ENCODE data around the gene MYO1E. TPM values are rescaled to one million over a fixed set of nuclear protein-coding genes. Genes with fewer than 3 reads are reported as not detected.
A peak's percentile ranks its signal among the peaks of the same experiment; 100 is the strongest.
"Not testable (repeated sequence)": the region's sequence is repeated elsewhere in the genome, so short reads cannot be mapped to it uniquely, and the experiment has no call there.

Gene MYO1E
- total and polyA plus RNA-seq, 4 experiments from 2014 or later: 2.1 to 4.6 TPM; not detected in 2

GRCh38 chr15:59165726-59166125 lies 206.9 kb downstream of the MYO1E start:
- no peaks in the 10 kb centered on the region for H3K9me3 ChIP-seq (ENCODE audit: control insufficient read depth in 1 of 2, low read length in 2 of 2)
- no peak overlapping the region for H3K4me3 Mint-ChIP-seq
- no peak overlapping the region for H3K4me3 ChIP-seq (ENCODE audit: low read length in 2 of 2)
- POLR2A ChIA-PET (ENCODE audit: partially characterized antibody): no interaction called here
- no peaks in the 10 kb centered on the region for H3K4me1 ChIP-seq (ENCODE audit: insufficient read depth, low read length)
- no peak for DNase-seq
- no peaks in the 10 kb centered on the region for H3K4me1 Mint-ChIP-seq
- intact Hi-C loops (cut with micrococcal nuclease): no loop called here
- no peaks in the 10 kb centered on the region for H3K27me3 Mint-ChIP-seq
- no peaks in the 10 kb centered on the region for H3K36me3 ChIP-seq (ENCODE audit: insufficient read depth, low read length)
- no peaks in the 10 kb centered on the region for H3K9me3 Mint-ChIP-seq
- H3K27me3 ChIP-seq (ENCODE audit: insufficient read depth, low read length): no peaks in the 10 kb centered on the region
- no peak overlapping the region for H3K27ac Mint-ChIP-seq
- no peak overlapping the region for H3K27ac ChIP-seq (ENCODE audit: low read depth, low read length)
- H3K36me3 Mint-ChIP-seq: no peaks in the 10 kb centered on the region
- CTCF ChIA-PET (ENCODE audit: partially characterized antibody): interaction anchor here (0.6 to 1.4 kb wide), 3 partner anchors 27 to 363 kb away, joined by 3 to 4 read pairs (median 3); no protein-coding TSS in a partner anchor

GRCh38 chr15:59162080-59162479 lies 210.6 kb downstream of the MYO1E start:
- H3K36me3 ChIP-seq (ENCODE audit: insufficient read depth, low read length); H3K27ac ChIP-seq (ENCODE audit: low read depth, low read length); H3K27me3 ChIP-seq (ENCODE audit: insufficient read depth, low read length); H3K9me3 ChIP-seq (ENCODE audit: control insufficient read depth in 1 of 2, low read length in 2 of 2); POLR2A ChIA-PET (ENCODE audit: partially characterized antibody); DNase-seq; H3K4me1 Mint-ChIP-seq; H3K4me3 ChIP-seq (ENCODE audit: low read length in 2 of 2); H3K27me3 Mint-ChIP-seq; H3K27ac Mint-ChIP-seq; H3K4me1 ChIP-seq (ENCODE audit: insufficient read depth, low read length); H3K4me3 Mint-ChIP-seq; H3K36me3 Mint-ChIP-seq; H3K9me3 Mint-ChIP-seq: not testable (repeated sequence)
- intact Hi-C loops (cut with micrococcal nuclease): loop anchor here (5.0 kb wide), 1 partner anchor 330 kb away; no protein-coding TSS in a partner anchor
- CTCF ChIA-PET (ENCODE audit: partially characterized antibody): interaction anchor here (1.0 kb wide), 1 partner anchor 366 kb away, joined by 5 read pairs; no protein-coding TSS in a partner anchor

GRCh38 chr15:59160880-59161593 lies 211.6 kb downstream of the MYO1E start:
- Histone ChIP-seq H3K27ac (ENCODE audit: low read depth, low read length) (no peak overlapping the region), H3K36me3 (ENCODE audit: insufficient read depth, low read length) (no peaks in the 10 kb centered on the region), H3K9me3 (ENCODE audit: control insufficient read depth in 1 of 2, low read length in 2 of 2) (no peaks in the 10 kb centered on the region), H3K4me1 (ENCODE audit: insufficient read depth, low read length) (no peaks in the 10 kb centered on the region), H3K4me3 (ENCODE audit: low read length in 2 of 2) (no peak overlapping the region), H3K27me3 (ENCODE audit: insufficient read depth, low read length) (no peaks in the 10 kb centered on the region)
- no peaks in the 10 kb centered on the region for H3K27me3 Mint-ChIP-seq
- DNase-seq: no peak
- intact Hi-C loops (cut with micrococcal nuclease): loop anchor here (5.0 kb wide), 1 partner anchor 331 kb away; no protein-coding TSS in a partner anchor
- H3K4me3 Mint-ChIP-seq: no peak overlapping the region
- CTCF ChIA-PET (ENCODE audit: partially characterized antibody): interaction anchor here (1.0 kb wide), 1 partner anchor 368 kb away, joined by 5 read pairs; no protein-coding TSS in a partner anchor
- no peaks in the 10 kb centered on the region for H3K4me1 Mint-ChIP-seq
- no peak overlapping the region for H3K27ac Mint-ChIP-seq
- H3K9me3 Mint-ChIP-seq: no peaks in the 10 kb centered on the region
- no peaks in the 10 kb centered on the region for H3K36me3 Mint-ChIP-seq
- POLR2A ChIA-PET (ENCODE audit: partially characterized antibody): no interaction called here

DNA sequence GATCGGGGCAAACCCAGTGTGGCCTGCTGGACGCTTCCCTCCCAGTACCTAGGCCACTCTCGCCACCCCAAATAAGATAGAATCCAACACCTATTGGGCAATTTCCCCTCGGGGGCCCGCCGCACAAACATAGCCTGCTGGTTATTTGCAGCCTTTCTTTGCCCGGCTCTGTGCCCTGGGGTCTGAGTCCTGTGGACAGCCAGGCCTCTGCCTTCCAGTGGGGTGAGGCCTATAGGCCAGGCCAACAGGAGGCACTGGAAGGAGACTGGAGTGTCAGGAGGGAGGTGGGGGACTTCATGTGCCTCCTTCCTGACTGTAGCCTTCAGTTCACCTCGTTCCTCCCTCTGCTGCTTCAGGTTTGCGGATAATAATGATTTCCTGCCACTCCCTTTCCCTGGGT lies 213.5 kb downstream of the MYO1E start:
- DNase-seq: no peak
- Histone ChIP-seq H3K9me3 (ENCODE audit: control insufficient read depth in 1 of 2, low read length in 2 of 2) (no peaks in the 10 kb centered on the region), H3K4me1 (ENCODE audit: insufficient read depth, low read length) (no peaks in the 10 kb centered on the region), H3K27me3 (ENCODE audit: insufficient read depth, low read length) (no peaks in the 10 kb centered on the region), H3K36me3 (ENCODE audit: insufficient read depth, low read length) (no peaks in the 10 kb centered on the region), H3K4me3 (ENCODE audit: low read length in 2 of 2) (no peak overlapping the region), H3K27ac (ENCODE audit: low read depth, low read length) (no peak overlapping the region)
- Mint-ChIP-seq H3K9me3 (no peaks in the 10 kb centered on the region), H3K36me3 (no peaks in the 10 kb centered on the region), H3K4me1 (no peaks in the 10 kb centered on the region), H3K27ac (no peak overlapping the region), H3K27me3 (no peaks in the 10 kb centered on the region), H3K4me3 (no peak overlapping the region)
- CTCF ChIA-PET (ENCODE audit: partially characterized antibody): interaction anchor here (1.6 kb wide), 1 partner anchor 369 kb away, joined by 5 read pairs; no protein-coding TSS in a partner anchor
- POLR2A ChIA-PET (ENCODE audit: partially characterized antibody): no interaction called here
- intact Hi-C loops (cut with micrococcal nuclease): no loop called here

DNA sequence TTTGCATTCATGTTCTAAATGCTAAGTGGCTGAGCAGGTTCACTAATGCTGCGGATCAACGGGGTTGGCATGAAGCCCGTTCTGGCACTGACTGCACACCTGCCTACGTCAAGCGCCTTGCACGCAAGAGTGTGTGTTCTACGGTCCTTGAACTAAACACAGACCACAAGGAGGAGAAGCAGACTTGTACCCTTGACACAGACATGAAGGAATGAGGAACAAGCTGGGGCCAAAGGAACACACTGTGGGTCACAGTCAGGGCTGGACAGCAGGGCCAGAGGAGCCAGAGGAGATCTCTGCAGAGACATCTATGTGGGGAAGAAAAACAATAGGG lies 214.0 kb downstream of the MYO1E start:
- Histone ChIP-seq H3K4me1 (ENCODE audit: insufficient read depth, low read length) (no peaks in the 10 kb centered on the region), H3K9me3 (ENCODE audit: control insufficient read depth in 1 of 2, low read length in 2 of 2) (no peaks in the 10 kb centered on the region), H3K27ac (ENCODE audit: low read depth, low read length) (no peak overlapping the region), H3K36me3 (ENCODE audit: insufficient read depth, low read length) (no peaks in the 10 kb centered on the region), H3K27me3 (ENCODE audit: insufficient read depth, low read length) (no peaks in the 10 kb centered on the region), H3K4me3 (ENCODE audit: low read length in 2 of 2) (no peak overlapping the region)
- Mint-ChIP-seq H3K27me3 (no peaks in the 10 kb centered on the region), H3K4me1 (no peaks in the 10 kb centered on the region), H3K27ac (peak overlapping the region in 1 of 7 donors; percentile 58), H3K36me3 (no peaks in the 10 kb centered on the region), H3K4me3 (no peak overlapping the region), H3K9me3 (no peaks in the 10 kb centered on the region)
- DNase-seq: no peak
- POLR2A ChIA-PET (ENCODE audit: partially characterized antibody): no interaction called here
- intact Hi-C loops (cut with micrococcal nuclease): no loop called here
- CTCF ChIA-PET (ENCODE audit: partially characterized antibody): interaction anchor here (1.6 kb wide), 1 partner anchor 370 kb away, joined by 5 read pairs; no protein-coding TSS in a partner anchor

- Histone ChIP-seq H3K27ac (ENCODE audit: low read depth, low read length) (no peak overlapping the region), H3K4me1 (ENCODE audit: insufficient read depth, low read length) (no peaks in the 10 kb centered on the region), H3K4me3 (ENCODE audit: low read length in 2 of 2) (no peak overlapping the region), H3K9me3 (ENCODE audit: control insufficient read depth in 1 of 2, low read length in 2 of 2) (no peaks in the 10 kb centered on the region), H3K27me3 (ENCODE audit: insufficient read depth, low read length) (no peaks in the 10 kb centered on the region), H3K36me3 (ENCODE audit: insufficient read depth, low read length) (no peaks in the 10 kb centered on the region)
- H3K36me3 Mint-ChIP-seq: no peaks in the 10 kb centered on the region
- no peaks in the 10 kb centered on the region for H3K4me1 Mint-ChIP-seq
- no peaks in the 10 kb centered on the region for H3K9me3 Mint-ChIP-seq
- no peaks in the 10 kb centered on the region for H3K27me3 Mint-ChIP-seq
- intact Hi-C loops (cut with micrococcal nuclease): no loop called here
- H3K27ac Mint-ChIP-seq: no peak overlapping the region
- ChIA-PET POLR2A (ENCODE audit: partially characterized antibody) (no interaction called here), CTCF (ENCODE audit: partially characterized antibody) (interaction anchor here (1.6 kb wide), 1 partner anchor 371 kb away, joined by 5 read pairs; no protein-coding TSS in a partner anchor)
- no peak overlapping the region for H3K4me3 Mint-ChIP-seq
- no peak for DNase-seq
These were observed 214.6 kb downstream of the MYO1E start for GRCh38 chr15:59157840-59158700.

DNA sequence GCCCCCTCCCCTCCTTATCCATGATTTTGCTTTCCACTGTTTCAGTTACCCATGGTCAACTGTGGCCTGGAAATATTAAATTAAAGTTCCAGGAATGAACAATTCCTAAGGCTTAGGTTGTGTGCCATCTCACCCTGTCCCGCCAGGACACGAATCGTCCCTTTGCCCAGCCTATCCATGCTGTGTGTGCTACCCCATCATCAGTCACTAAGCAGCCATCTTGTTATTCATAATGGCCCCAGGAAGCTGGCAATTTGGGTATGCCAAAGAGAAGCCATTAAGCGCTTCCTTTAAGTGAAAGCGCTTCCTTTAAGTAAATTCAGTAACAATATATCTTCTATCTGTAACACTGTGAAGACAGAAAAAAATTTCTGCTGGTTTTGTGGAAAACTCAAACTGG lies 215.3 kb downstream of the MYO1E start:
- intact Hi-C loops (cut with micrococcal nuclease): no loop called here
- Mint-ChIP-seq H3K4me3 (no peak overlapping the region), H3K27ac (no peak overlapping the region), H3K4me1 (no peaks in the 10 kb centered on the region), H3K27me3 (no peaks in the 10 kb centered on the region), H3K9me3 (no peaks in the 10 kb centered on the region), H3K36me3 (no peaks in the 10 kb centered on the region)
- Histone ChIP-seq H3K27me3 (ENCODE audit: insufficient read depth, low read length) (no peaks in the 10 kb centered on the region), H3K36me3 (ENCODE audit: insufficient read depth, low read length) (no peaks in the 10 kb centered on the region), H3K4me1 (ENCODE audit: insufficient read depth, low read length) (no peaks in the 10 kb centered on the region), H3K4me3 (ENCODE audit: low read length in 2 of 2) (no peak overlapping the region), H3K27ac (ENCODE audit: low read depth, low read length) (no peak overlapping the region), H3K9me3 (ENCODE audit: control insufficient read depth in 1 of 2, low read length in 2 of 2) (no peaks in the 10 kb centered on the region)
- DNase-seq: no peak
- ChIA-PET POLR2A (ENCODE audit: partially characterized antibody) (no interaction called here), CTCF (ENCODE audit: partially characterized antibody) (no interaction called here)

All from CD4-positive, alpha-beta memory T cell (primary cell).